Lower lobe of right lung (tissue), 2 donors: Measurements from ENCODE around the gene TMC3. TPM values are rescaled to one million over a fixed set of nuclear protein-coding genes. Genes with fewer than 3 reads are reported as not detected.

ENCODE experiments used
- ATAC-seq, 2 donors: fragments of 200-7000 bp; cut with Tn5 transposase; one replicate each; pipeline ENCODE4 v1.9.1; 2020 to 2022; ENCODE audit warnings: mild to moderate bottlenecking in 2 of 2, moderate library complexity in 2 of 2
- DNase-seq: peaks from one replicate; pipeline ENCODE4 v3.0.0-alpha.2; 2020
- H3K27ac ChIP-seq: fragments of 200-600 bp; one replicate; pipeline ENCODE4 v1.8.0; 2022
- H3K27me3 ChIP-seq: fragments of 200-600 bp; one replicate; pipeline ENCODE4 v1.8.0; 2022; ENCODE audit warnings: low read depth
- H3K36me3 ChIP-seq: fragments of 200-600 bp; one replicate; pipeline ENCODE4 v1.8.0; 2022; ENCODE audit warnings: mild to moderate bottlenecking
- H3K4me1 ChIP-seq: fragments of 200-600 bp; one replicate; pipeline ENCODE4 v1.8.0; 2022
- H3K4me3 ChIP-seq: fragments of 200-600 bp; one replicate; pipeline ENCODE4 v1.8.0; 2022; ENCODE audit warnings: mild to moderate bottlenecking
- H3K9me3 ChIP-seq: fragments of 200-600 bp; one replicate; pipeline ENCODE4 v1.8.0; 2022
- CTCF ChIP-seq: fragments of 200-600 bp; IDR thresholded peaks from one replicate; pipeline ENCODE4 v1.8.0; 2022; ENCODE audit warnings: antibody characterized with exemption, mild to moderate bottlenecking
- intact Hi-C: fragments of 100-400 bp; cut with DNase I; formaldehyde crosslinking; loops from one replicate; pipeline ENCODE4 v1.11.0; 2022
- total RNA-seq: library from RNA; stranded (reverse); fragmentation: NEBNext Ultra II Directional; extraction: Animal tissue kit (Norgen Biotek cat#: 25700); gene quantifications from one replicate; pipeline ENCODE4 v1.2.1, GENCODE V29; 2021
- donor health status: DM: no; HTN: yes; CAD: no; lungs with severe emphysema.

TMC3 gene
- total RNA-seq, 1 donor from 2014 or later, result not detected

GRCh38 chr15:81322676-81323253, 51.2 kb downstream of the TMC3 start:
- H3K27me3 ChIP-seq, result no peaks in the 10 kb centered on the region
- H3K9me3 ChIP-seq, result no peaks in the 10 kb centered on the region
- no peak overlapping the region for H3K27ac ChIP-seq
- H3K4me1 ChIP-seq, result peaks cover 21% of the 10 kb centered on the region
- intact Hi-C loops, result no loop called here
- peak overlapping the region; percentile 15 for H3K4me3 ChIP-seq
- TF ChIP-seq CTCF, result no peak
- H3K36me3 ChIP-seq, result peaks cover 29% of the 10 kb centered on the region
- ATAC-seq (no peak), DNase-seq (no peak)

- Histone ChIP-seq H3K36me3 (peaks cover 36% of the 10 kb centered on the region), H3K9me3 (no peaks in the 10 kb centered on the region), H3K4me3 (no peak overlapping the region), H3K27ac (no peak overlapping the region), H3K27me3 (no peaks in the 10 kb centered on the region), H3K4me1 (peaks cover 21% of the 10 kb centered on the region)
- intact Hi-C loops, result no loop called here
- no peak for DNase-seq
- no peak for TF ChIP-seq CTCF
- no peak for ATAC-seq
These were observed 52.3 kb downstream of the TMC3 start for GRCh38 chr15:81321667-81322066.

DNA sequence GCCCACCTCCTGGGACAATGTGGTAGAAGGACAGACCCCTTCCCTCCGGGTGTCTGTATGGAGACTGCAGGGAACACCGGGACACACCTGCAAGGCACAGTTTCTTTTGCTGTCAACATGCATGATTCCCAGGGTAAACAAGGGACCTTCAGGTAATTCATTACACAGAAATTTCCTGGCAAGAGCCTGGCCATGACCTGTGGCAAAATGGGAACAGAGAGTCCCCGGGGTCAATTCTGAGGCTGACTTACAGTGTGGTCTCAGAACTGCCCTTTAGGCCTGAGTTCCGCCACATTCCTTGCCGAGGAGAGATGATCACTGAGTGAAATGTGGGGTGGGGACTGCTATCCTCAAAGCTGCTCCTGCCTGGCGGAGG, 56.4 kb downstream of the TMC3 start:
- H3K27me3 ChIP-seq, result no peaks in the 10 kb centered on the region
- ATAC-seq (no peak), DNase-seq (no peak)
- H3K9me3 ChIP-seq, result no peaks in the 10 kb centered on the region
- no peak overlapping the region for H3K27ac ChIP-seq
- no peak overlapping the region for H3K4me3 ChIP-seq
- peaks cover 46% of the 10 kb centered on the region for H3K36me3 ChIP-seq
- intact Hi-C loops, result no loop called here
- peaks cover 17% of the 10 kb centered on the region for H3K4me1 ChIP-seq
- TF ChIP-seq CTCF, result no peak

DNA sequence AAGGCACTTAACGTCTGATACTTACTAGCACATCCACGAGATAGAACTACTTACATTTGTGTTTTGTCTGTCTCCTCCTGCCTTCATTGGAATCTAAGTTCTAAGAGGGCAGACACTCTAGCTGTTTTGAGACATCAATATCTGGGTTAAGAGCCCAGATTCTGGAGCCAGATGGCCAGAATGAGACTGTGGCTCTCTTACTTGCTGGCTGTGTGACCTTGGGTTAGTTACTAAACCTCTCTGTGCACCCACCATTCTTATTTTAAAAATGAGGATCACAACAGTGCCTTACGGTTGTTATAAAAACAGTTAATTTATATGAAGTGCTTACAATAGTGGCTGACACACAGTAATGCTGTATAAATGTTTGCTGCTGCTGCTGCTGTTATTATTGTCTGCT, 57.7 kb downstream of the TMC3 start:
- H3K27ac ChIP-seq, result no peak overlapping the region
- peaks cover 51% of the 10 kb centered on the region for H3K36me3 ChIP-seq
- intact Hi-C loops, result no loop called here
- peaks cover 19% of the 10 kb centered on the region for H3K4me1 ChIP-seq
- ATAC-seq (no peak), DNase-seq (no peak)
- H3K9me3 ChIP-seq, result no peaks in the 10 kb centered on the region
- no peaks in the 10 kb centered on the region for H3K27me3 ChIP-seq
- no peak for TF ChIP-seq CTCF
- no peak overlapping the region for H3K4me3 ChIP-seq

GRCh38 chr15:81315452-81316175, 58.4 kb downstream of the TMC3 start:
- DNase-seq (no peak), ATAC-seq (no peak)
- TF ChIP-seq CTCF, result no peak
- intact Hi-C loops, result no loop called here
- no peaks in the 10 kb centered on the region for H3K9me3 ChIP-seq
- H3K4me1 ChIP-seq, result peaks cover 21% of the 10 kb centered on the region
- H3K36me3 ChIP-seq, result peaks cover 50% of the 10 kb centered on the region
- H3K27me3 ChIP-seq, result no peaks in the 10 kb centered on the region
- H3K4me3 ChIP-seq, result no peak overlapping the region
- no peak overlapping the region for H3K27ac ChIP-seq
